ENCODE measurements around the gene NFX1. TPM values are rescaled to one million over a fixed set of nuclear protein-coding genes. Genes with fewer than 3 reads are reported as not detected.

NFX1 gene
- polyA plus RNA-seq, 3 donors = 4.3 to 26.3 (median 8.1) TPM

- no peak for TF ChIP-seq CTCF (IDR thresholded peaks at IDR 0.05)
- Histone ChIP-seq H3K4me2 (replicated peaks; ENCODE audit: extremely low read depth, low read length, poor library complexity, severe bottlenecking) (no peak overlapping the region), H3K9me3 (replicated peaks in 1 of 2; ENCODE audit: control insufficient read depth in 1 of 2, insufficient read depth in 1 of 2, low read length in 2 of 2) (peaks cover 20 to 21% of the 10 kb centered on the region in 2 donors), H3K4me1 (ENCODE audit: control insufficient read depth in 1 of 2, insufficient read depth in 2 of 2, low read length in 2 of 2) (no peaks in the 10 kb centered on the region), H3K4me3 (replicated peaks in 1 of 3; ENCODE audit: low read depth in 2 of 3, low read length in 3 of 3) (no peak overlapping the region), H4K20me1 (ENCODE audit: insufficient read depth, low read length) (no peaks in the 10 kb centered on the region), H3K36me3 (replicated peaks in 1 of 2; ENCODE audit: control insufficient read depth in 1 of 2, insufficient read depth in 2 of 2, low read length in 2 of 2) (peaks cover 81 to 96% of the 10 kb centered on the region in 2 donors), H3K9ac (ENCODE audit: insufficient read depth, low read length, poor library complexity, severe bottlenecking) (no peak overlapping the region), H2AFZ (ENCODE audit: insufficient read depth, low read depth, low read length, poor library complexity, severe bottlenecking) (no peak overlapping the region), H3K27ac (ENCODE audit: low read depth in 1 of 2, low read length in 2 of 2) (no peak overlapping the region), H3K79me2 (ENCODE audit: insufficient read depth, low read length) (no peaks in the 10 kb centered on the region), H3K27me3 (ENCODE audit: control insufficient read depth in 2 of 2, insufficient read depth in 2 of 2, low read length in 2 of 2) (no peaks in the 10 kb centered on the region)
- H3K4me1 Mint-ChIP-seq = no peaks in the 10 kb centered on the region
- no peaks in the 10 kb centered on the region for H3K27me3 Mint-ChIP-seq (ENCODE audit: low read depth in 3 of 3)
- DNase-seq = no peak
- no peak overlapping the region for H3K27ac Mint-ChIP-seq
- peaks cover 64 to 90% of the 10 kb centered on the region in 2 donors for H3K36me3 Mint-ChIP-seq
- H3K9me3 Mint-ChIP-seq = peaks cover 5 to 19% (median 13%) of the 10 kb centered on the region in 7 donors
- no peak overlapping the region for H3K4me3 Mint-ChIP-seq
- WGBS (ENCODE audit: insufficient coverage) = 100% methylated on average over 3 of the region's 3 CpGs
- intact Hi-C loops (cut with micrococcal nuclease) = no loop called here
Observed at GRCh38 chr9:33340186-33340585, 49.9 kb downstream of the NFX1 start.

GRCh38 chr9:33341182-33341581 lies 50.9 kb downstream of the NFX1 start:
- no peak for DNase-seq
- no peak overlapping the region for H3K4me2 ChIP-seq (replicated peaks; ENCODE audit: extremely low read depth, low read length, poor library complexity, severe bottlenecking)
- H3K4me1 ChIP-seq (ENCODE audit: control insufficient read depth in 1 of 2, insufficient read depth in 2 of 2, low read length in 2 of 2) = no peaks in the 10 kb centered on the region
- Mint-ChIP-seq H3K36me3 (peaks cover 69 to 93% of the 10 kb centered on the region in 2 donors), H3K27me3 (ENCODE audit: low read depth in 3 of 3) (no peaks in the 10 kb centered on the region), H3K9me3 (peaks cover 5 to 19% (median 13%) of the 10 kb centered on the region in 7 donors), H3K4me1 (no peaks in the 10 kb centered on the region), H3K27ac (peak overlapping the region in 1 of 7 donors; percentile 64), H3K4me3 (no peak overlapping the region)
- no peak overlapping the region for H3K9ac ChIP-seq (ENCODE audit: insufficient read depth, low read length, poor library complexity, severe bottlenecking)
- no peaks in the 10 kb centered on the region for H3K79me2 ChIP-seq (ENCODE audit: insufficient read depth, low read length)
- TF ChIP-seq CTCF (IDR thresholded peaks at IDR 0.05) = no peak
- peaks cover 20 to 21% of the 10 kb centered on the region in 2 donors for H3K9me3 ChIP-seq (replicated peaks in 1 of 2; ENCODE audit: control insufficient read depth in 1 of 2, insufficient read depth in 1 of 2, low read length in 2 of 2)
- WGBS (ENCODE audit: insufficient coverage) = no CpG with 5 or more reads among the region's 3 CpGs
- peaks cover 80 to 96% of the 10 kb centered on the region in 2 donors for H3K36me3 ChIP-seq (replicated peaks in 1 of 2; ENCODE audit: control insufficient read depth in 1 of 2, insufficient read depth in 2 of 2, low read length in 2 of 2)
- no peak overlapping the region for H3K4me3 ChIP-seq (replicated peaks in 1 of 3; ENCODE audit: low read depth in 2 of 3, low read length in 3 of 3)
- intact Hi-C loops (cut with micrococcal nuclease) = no loop called here
- no peak overlapping the region for H3K27ac ChIP-seq (ENCODE audit: low read depth in 1 of 2, low read length in 2 of 2)
- no peaks in the 10 kb centered on the region for H3K27me3 ChIP-seq (ENCODE audit: control insufficient read depth in 2 of 2, insufficient read depth in 2 of 2, low read length in 2 of 2)
- no peak overlapping the region for H2AFZ ChIP-seq (ENCODE audit: insufficient read depth, low read depth, low read length, poor library complexity, severe bottlenecking)
- no peaks in the 10 kb centered on the region for H4K20me1 ChIP-seq (ENCODE audit: insufficient read depth, low read length)

Measured in CD14-positive monocyte (primary cell).